Uterus (tissue), 2 donors: Measurements from ENCODE around the gene EMILIN2.

Experiments used
- POLR2A ChIP-seq, 2 donors: fragments of 450-650 bp; IDR thresholded peaks; one replicate each; pipeline ENCODE4 v1.6.1; 2016; ENCODE audit warnings: antibody characterized with exemption in 2 of 2, mild to moderate bottlenecking in 1 of 2, moderate library complexity in 1 of 2
- TF ChIP-seq, protein P1 (sequence below), 4 experiments: fragments of 200-600 bp in 2 of 4; fragments of 450-650 bp in 2 of 4; sonication (generic) in 2 of 4; IDR thresholded peaks; one replicate each; pipeline ENCODE4 v1.5.1; 2016 to 2019; ENCODE audit warnings: antibody characterized with exemption in 4 of 4, mild to moderate bottlenecking in 2 of 4, moderate library complexity in 1 of 4

DNA sequence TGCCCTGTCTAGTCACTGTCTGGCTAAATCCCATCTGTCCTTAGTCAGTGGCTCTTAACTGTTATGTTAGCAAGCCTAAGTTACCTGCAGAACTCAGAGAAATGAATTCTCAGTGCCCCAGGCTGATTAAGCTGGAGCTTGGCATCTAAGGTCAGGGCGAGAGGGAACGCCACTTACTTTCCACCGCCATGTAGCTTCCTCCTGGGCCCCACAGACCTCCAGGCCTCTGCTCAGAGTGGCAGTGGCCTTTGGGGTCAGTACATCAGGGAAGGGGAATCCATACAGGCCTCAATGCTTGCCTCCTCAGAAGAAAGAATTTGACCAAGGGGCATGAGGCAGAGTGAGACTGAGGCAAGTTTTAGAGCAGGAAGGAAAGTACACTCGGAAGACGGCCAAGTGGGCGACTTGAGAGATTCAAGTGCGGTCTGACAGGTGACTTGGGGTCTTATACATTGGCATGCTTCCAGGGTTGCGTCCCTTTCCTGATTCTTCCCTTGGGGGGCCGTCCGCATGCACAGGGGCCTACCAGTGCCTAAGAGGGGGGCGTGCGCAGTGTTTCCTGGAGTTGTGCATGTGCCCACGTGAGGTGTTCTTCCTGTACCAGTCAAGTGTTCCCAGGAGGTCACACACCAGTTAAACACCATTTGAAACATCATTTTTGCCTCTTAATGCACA is 64.1 kb downstream of the EMILIN2 start:
- TF ChIP-seq, protein P1, sequence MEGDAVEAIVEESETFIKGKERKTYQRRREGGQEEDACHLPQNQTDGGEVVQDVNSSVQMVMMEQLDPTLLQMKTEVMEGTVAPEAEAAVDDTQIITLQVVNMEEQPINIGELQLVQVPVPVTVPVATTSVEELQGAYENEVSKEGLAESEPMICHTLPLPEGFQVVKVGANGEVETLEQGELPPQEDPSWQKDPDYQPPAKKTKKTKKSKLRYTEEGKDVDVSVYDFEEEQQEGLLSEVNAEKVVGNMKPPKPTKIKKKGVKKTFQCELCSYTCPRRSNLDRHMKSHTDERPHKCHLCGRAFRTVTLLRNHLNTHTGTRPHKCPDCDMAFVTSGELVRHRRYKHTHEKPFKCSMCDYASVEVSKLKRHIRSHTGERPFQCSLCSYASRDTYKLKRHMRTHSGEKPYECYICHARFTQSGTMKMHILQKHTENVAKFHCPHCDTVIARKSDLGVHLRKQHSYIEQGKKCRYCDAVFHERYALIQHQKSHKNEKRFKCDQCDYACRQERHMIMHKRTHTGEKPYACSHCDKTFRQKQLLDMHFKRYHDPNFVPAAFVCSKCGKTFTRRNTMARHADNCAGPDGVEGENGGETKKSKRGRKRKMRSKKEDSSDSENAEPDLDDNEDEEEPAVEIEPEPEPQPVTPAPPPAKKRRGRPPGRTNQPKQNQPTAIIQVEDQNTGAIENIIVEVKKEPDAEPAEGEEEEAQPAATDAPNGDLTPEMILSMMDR (IDR thresholded peaks at IDR 0.05), result no peak
- TF ChIP-seq POLR2A (IDR thresholded peaks at IDR 0.05), result no peak
